SK-N-MC (cell line): Measurements from ENCODE around the gene CNOT8.

Source experiments
- EZH2 ChIP-seq: fragments of 200-600 bp; sonication (generic); IDR thresholded peaks from one replicate; pipeline ENCODE4 v1.6.1; 2017; ENCODE audit warnings: antibody characterized with exemption
- FOXP2 ChIP-seq: optimal IDR thresholded peaks from 2 replicates; pipeline ENCODE3; 2011; ENCODE audit warnings: mild to moderate bottlenecking, moderate library complexity; ENCODE audit not compliant: insufficient read depth; ENCODE audit errors: extremely low read length, control extremely low read depth
- POLR2AphosphoS5 ChIP-seq: IDR thresholded peaks from 2 replicates; pipeline ENCODE4 v1.6.1; 2012; ENCODE audit warnings: mild to moderate bottlenecking, low read depth, low read length, borderline replicate concordance

GRCh38 chr5:154885439-154885838 lies 27.0 kb downstream of the CNOT8 start:
- TF ChIP-seq EZH2: no peak
- TF ChIP-seq POLR2AphosphoS5: no peak
- no peak for TF ChIP-seq FOXP2
